Skeletal muscle satellite cell (primary cell): ENCODE data around the gene PAGE4.

Source experiments
- H3K27me3 ChIP-seq: 2 replicates; pipeline ENCODE4 v1.7.0; 2013; ENCODE audit warnings: low read length; ENCODE audit not compliant: control insufficient read depth, insufficient read depth
- H3K36me3 ChIP-seq: 2 replicates; pipeline ENCODE4 v1.7.0; 2013; ENCODE audit warnings: mild to moderate bottlenecking, control low read depth, low read length; ENCODE audit not compliant: insufficient read depth
- H3K4me1 ChIP-seq: 2 replicates; pipeline ENCODE4 v1.7.0; 2013; ENCODE audit warnings: low read length; ENCODE audit not compliant: control insufficient read depth, insufficient read depth
- H3K4me2 ChIP-seq: 2 replicates; pipeline ENCODE4 v1.7.0; 2013; ENCODE audit warnings: mild to moderate bottlenecking, low read length
- H3K4me3 ChIP-seq: 2 replicates; pipeline ENCODE4 v1.7.0; 2013; ENCODE audit warnings: low read length
- H3K9ac ChIP-seq: 2 replicates; pipeline ENCODE4 v1.7.0; 2013; ENCODE audit warnings: mild to moderate bottlenecking, low read depth, low read length, moderate library complexity
- H3K9me3 ChIP-seq: replicated peaks from 2 replicates; pipeline ENCODE4 v1.7.0; 2013; ENCODE audit warnings: mild to moderate bottlenecking, control low read depth, low read length

Gene PAGE4

DNA sequence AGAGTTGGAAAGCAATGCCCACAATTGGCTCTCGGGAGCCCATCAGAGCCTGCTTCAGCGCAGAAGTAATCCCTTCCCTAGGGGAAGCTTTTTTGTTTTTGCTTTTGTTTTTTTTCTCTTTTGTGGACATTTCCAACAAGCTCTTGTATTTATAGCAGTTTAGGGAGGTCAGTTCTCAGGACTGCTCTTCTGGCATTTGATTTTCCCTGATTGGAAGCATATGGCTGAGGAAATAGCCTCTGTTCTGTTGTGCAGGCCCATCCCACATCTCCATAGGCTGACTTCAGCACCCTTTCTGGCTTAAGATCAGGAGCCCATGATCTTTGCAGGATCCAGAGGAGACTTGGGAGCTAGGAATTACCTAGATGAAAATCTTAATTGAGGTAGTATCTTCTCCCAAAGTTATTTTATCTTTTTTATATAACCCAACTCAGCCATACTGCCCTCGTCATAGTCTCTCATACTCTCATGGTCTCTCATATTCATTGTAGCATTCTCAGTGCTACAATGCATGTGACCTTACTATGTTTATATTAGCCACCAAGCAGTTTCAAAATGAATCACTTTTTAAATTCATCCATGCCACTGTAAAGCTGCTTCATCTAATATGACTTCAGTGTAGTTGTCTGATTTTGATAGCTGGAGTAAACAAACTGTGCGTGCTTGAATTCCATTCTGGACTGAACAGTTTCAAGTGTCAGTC is 16.7 kb downstream of the PAGE4 start:
- H3K4me2 ChIP-seq = no peak overlapping the region
- H3K36me3 ChIP-seq = no peaks in the 10 kb centered on the region
- no peaks in the 10 kb centered on the region for H3K4me1 ChIP-seq
- H3K27me3 ChIP-seq = peaks cover 5% of the 10 kb centered on the region
- no peak overlapping the region for H3K4me3 ChIP-seq
- peaks cover 5% of the 10 kb centered on the region for H3K9me3 ChIP-seq
- no peak overlapping the region for H3K9ac ChIP-seq

DNA sequence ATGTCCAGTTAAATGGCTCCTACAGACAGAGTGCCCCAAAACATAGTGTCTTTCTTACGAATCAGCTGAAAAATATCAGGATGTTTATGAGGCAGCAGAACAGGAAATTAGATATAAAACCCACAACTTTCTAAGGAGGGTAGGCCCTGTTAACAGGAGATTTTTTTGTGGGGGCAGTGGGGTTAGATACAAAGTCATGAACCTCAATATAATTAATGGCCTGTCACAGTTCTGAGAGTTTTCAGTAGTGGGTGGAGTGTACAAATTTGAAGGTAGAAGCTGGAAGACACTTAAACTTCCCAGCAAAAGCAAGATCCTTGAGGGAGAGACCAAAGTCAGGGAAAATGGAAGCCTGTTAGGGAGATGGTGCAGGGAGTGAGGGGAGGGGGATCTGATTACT is 17.4 kb downstream of the PAGE4 start:
- Histone ChIP-seq H3K36me3 (no peaks in the 10 kb centered on the region), H3K9ac (no peak overlapping the region), H3K4me2 (no peak overlapping the region), H3K4me3 (no peak overlapping the region), H3K27me3 (peaks cover 6% of the 10 kb centered on the region), H3K4me1 (no peaks in the 10 kb centered on the region), H3K9me3 (peaks cover 5% of the 10 kb centered on the region)

DNA sequence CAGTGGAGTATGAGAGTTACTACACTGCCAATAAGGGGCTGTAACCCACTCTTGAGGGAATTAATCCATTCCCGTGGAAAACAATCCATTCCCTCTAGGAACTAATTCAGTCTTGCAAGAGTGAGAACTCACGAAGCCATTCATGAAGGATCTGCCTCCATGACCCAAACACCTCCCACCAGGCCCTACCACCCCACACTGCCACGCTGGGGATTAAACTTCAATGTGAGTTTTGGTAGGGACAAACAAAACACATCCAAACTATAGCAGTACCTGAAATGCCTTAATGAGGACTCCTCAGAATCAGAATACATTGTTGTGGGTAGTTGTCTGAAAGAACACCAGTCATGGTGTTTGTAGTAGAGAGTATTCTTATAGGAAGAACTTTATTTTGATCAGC is 19.2 kb downstream of the PAGE4 start:
- Histone ChIP-seq H3K4me2 (no peak overlapping the region), H3K9me3 (peaks cover 5% of the 10 kb centered on the region), H3K36me3 (no peaks in the 10 kb centered on the region), H3K4me3 (no peak overlapping the region), H3K27me3 (peaks cover 15% of the 10 kb centered on the region), H3K9ac (no peak overlapping the region), H3K4me1 (no peaks in the 10 kb centered on the region)

DNA sequence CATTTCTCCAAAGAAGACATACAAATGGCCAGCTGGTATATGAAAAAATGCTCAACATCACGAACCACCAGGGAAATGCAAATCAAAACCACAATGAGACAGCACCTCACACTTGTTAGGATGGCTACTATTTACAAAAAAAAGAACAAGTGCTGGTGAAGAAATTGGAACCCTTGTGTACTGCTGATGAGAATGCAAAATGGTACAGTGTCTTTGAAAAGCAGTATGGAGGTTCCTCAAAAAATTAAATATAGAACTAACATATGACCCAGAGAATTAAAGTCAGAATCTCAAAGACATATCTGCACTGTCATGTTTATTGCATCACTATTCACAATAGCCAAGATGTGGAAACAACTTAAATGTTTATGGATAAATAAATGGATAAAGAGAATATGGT is 20.9 kb downstream of the PAGE4 start:
- H3K4me1 ChIP-seq = no peaks in the 10 kb centered on the region
- peaks cover 5% of the 10 kb centered on the region for H3K9me3 ChIP-seq
- no peak overlapping the region for H3K4me3 ChIP-seq
- peaks cover 16% of the 10 kb centered on the region for H3K27me3 ChIP-seq
- H3K9ac ChIP-seq = no peak overlapping the region
- no peaks in the 10 kb centered on the region for H3K36me3 ChIP-seq
- no peak overlapping the region for H3K4me2 ChIP-seq

DNA sequence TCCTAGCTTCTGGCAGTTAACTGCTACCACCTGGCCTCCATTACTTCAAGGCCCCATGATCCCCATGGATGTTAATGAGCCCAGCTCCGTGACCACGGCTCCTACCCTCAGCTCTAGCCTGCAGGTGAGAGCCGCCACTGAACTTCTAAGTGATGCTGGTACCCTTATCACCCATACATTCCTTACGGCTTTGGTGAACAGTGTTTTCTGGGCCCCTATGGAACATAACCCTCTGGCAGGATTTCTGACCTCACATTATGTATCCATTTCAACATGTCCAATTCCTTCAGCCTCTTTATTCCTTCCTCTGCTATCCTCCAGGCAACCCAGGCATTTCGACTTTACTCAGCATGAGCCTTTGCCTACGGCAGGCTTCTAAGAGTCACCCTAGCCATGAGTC is 24.6 kb downstream of the PAGE4 start:
- Histone ChIP-seq H3K4me3 (no peak overlapping the region), H3K27me3 (peaks cover 14% of the 10 kb centered on the region), H3K4me2 (no peak overlapping the region), H3K36me3 (no peaks in the 10 kb centered on the region), H3K9ac (no peak overlapping the region), H3K4me1 (no peaks in the 10 kb centered on the region), H3K9me3 (peaks cover 4% of the 10 kb centered on the region)

DNA sequence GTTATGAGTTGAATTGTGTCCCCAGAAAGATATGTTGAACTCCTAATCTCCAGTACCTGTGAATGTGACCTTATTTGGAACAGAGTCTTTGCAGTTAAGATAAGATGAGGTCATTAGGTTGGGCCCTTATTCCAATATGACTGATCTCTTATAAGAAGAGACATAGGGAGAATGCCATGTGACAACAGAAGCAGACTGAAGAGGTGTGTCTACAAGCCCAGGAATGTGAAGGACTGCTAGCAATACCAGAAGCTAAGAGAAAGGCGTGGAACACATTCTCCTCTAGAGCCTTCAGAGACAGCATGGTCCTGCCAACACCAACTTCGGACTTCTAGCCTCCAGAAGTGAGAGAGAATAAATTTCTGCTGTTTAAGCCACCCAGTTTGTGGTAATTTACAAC is 27.7 kb downstream of the PAGE4 start:
- H3K36me3 ChIP-seq = no peaks in the 10 kb centered on the region
- H3K4me1 ChIP-seq = no peaks in the 10 kb centered on the region
- H3K9me3 ChIP-seq = no peaks in the 10 kb centered on the region

DNA sequence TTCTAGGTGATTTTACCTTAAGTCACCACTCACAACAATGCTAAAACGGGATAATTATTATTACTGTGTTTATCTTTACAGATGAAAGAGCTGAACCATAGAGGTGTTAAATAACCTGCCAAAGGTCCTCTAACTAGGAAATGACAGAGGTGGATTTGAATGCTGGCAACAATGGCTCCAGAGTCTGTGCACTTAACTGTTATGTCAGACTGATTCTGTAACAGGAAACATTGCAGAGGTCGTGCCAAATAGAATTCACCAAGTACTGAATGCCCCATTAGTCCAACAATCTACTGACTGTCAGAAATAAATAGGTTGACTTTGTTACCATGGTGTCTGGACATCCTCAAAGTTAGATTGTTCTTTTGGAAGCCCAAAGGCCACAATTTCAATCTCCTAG is 29.2 kb downstream of the PAGE4 start:
- Histone ChIP-seq H3K4me2 (no peak overlapping the region), H3K9ac (no peak overlapping the region), H3K4me1 (no peaks in the 10 kb centered on the region), H3K36me3 (no peaks in the 10 kb centered on the region), H3K9me3 (no peaks in the 10 kb centered on the region), H3K4me3 (no peak overlapping the region), H3K27me3 (peaks cover 6% of the 10 kb centered on the region)

More for the DNA sequence above, 27.7 kb downstream of the PAGE4 start:
- no peak overlapping the region for H3K4me2 ChIP-seq
- peaks cover 12% of the 10 kb centered on the region for H3K27me3 ChIP-seq
- H3K9ac ChIP-seq = no peak overlapping the region
- H3K4me3 ChIP-seq = no peak overlapping the region

DNA sequence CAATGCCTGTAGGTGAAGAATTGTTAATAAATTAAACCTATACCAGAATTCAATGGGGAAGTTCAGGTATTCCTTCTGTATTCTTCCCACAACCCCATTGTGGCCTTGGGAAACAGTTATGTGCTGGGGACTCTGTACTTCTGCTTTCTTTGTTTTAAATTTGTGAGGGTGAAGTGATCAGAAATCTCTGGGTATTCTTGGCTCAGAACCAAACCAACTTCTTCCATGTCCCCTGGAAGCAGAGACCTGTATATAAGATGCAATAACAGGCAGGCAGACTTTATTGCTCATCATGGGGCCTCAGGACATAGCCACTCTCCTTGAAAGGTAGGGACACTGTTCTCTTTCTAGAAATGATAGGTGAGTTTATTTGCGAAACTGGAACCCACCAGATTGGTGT is 30.4 kb downstream of the PAGE4 start:
- Histone ChIP-seq H3K36me3 (no peaks in the 10 kb centered on the region), H3K4me2 (no peak overlapping the region), H3K4me3 (no peak overlapping the region), H3K27me3 (peaks cover 8% of the 10 kb centered on the region), H3K4me1 (no peaks in the 10 kb centered on the region), H3K9ac (no peak overlapping the region), H3K9me3 (no peaks in the 10 kb centered on the region)

DNA sequence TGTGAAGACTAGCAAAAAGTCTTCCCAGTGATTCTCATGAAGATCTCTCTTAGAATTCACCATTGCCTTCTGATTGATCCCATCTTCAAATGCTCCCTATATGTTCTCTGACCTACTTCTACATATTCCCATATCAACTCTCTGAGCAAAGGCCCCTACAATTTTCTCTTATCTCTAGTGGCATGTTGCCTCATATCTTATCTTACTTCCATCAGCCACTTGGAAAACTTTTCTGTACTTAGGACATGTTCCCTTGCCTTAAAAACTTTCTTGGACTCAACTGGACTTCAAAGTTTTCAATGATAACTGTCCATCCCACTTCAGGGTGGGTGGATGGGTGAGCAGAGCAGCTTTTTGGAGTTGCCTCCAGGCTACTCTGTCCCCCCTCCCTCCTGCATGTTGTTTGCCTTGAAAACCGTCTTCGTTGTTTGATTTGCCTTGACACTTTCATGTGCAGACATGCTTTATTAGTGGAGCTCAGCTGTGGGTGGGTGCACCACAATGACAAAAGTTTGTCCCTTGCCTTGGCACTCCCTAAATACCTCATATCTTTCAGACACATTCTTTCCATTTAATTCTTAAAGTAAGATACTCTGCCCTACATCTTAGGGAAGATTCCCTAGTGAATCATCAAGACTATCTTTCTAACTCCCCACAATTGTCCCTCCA is 31.9 kb downstream of the PAGE4 start:
- Histone ChIP-seq H3K9ac (no peak overlapping the region), H3K36me3 (no peaks in the 10 kb centered on the region), H3K4me2 (no peak overlapping the region), H3K4me1 (no peaks in the 10 kb centered on the region), H3K9me3 (no peaks in the 10 kb centered on the region), H3K27me3 (peaks cover 5% of the 10 kb centered on the region), H3K4me3 (no peak overlapping the region)

DNA sequence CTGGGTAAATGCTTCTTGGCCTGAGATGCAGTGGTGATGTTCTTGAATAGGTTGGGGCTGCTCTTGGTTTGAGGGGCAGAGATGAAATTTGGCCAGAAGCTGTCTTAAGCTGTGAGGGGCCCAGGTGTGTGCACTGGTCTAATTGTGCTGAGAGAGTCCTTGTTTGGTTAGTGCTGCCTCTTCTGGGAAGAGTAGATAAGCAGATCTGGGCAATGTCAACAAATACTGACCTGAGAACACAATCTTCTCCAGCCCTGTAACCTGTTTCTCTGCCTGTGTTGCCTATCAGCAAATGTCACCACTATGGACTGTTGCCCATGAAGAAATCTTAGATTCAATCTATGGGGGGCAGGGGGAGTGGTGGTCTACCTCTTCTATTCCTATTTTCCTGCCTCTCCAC is 33.0 kb downstream of the PAGE4 start:
- no peaks in the 10 kb centered on the region for H3K4me1 ChIP-seq
- no peaks in the 10 kb centered on the region for H3K36me3 ChIP-seq
- no peak overlapping the region for H3K9ac ChIP-seq
- H3K4me3 ChIP-seq = no peak overlapping the region
- H3K4me2 ChIP-seq = no peak overlapping the region
- H3K9me3 ChIP-seq = no peaks in the 10 kb centered on the region
- H3K27me3 ChIP-seq = peaks cover 5% of the 10 kb centered on the region

DNA sequence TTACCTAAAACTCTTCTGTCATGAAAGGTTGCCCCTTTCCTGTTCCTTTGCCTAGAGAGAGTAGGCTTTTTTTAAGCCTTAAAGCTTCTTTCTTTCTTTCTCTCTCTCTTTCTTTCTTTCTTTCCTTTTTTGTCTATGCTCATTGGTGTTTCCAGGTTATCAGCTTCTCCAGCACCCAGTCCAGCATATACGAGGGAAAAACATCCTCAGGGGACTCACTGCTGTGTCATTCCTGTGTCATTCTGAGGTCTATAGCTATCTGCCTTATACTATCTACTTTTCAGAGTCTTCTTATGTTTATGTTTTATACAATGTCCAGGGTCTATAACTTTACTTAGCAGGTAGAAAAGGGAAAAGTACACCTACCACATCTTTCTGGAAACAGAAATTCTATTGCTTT is 39.6 kb downstream of the PAGE4 start:
- Histone ChIP-seq H3K4me2 (no peak overlapping the region), H3K9ac (no peak overlapping the region), H3K4me1 (no peaks in the 10 kb centered on the region), H3K9me3 (no peaks in the 10 kb centered on the region), H3K36me3 (no peaks in the 10 kb centered on the region), H3K4me3 (no peak overlapping the region), H3K27me3 (peaks cover 19% of the 10 kb centered on the region)

DNA sequence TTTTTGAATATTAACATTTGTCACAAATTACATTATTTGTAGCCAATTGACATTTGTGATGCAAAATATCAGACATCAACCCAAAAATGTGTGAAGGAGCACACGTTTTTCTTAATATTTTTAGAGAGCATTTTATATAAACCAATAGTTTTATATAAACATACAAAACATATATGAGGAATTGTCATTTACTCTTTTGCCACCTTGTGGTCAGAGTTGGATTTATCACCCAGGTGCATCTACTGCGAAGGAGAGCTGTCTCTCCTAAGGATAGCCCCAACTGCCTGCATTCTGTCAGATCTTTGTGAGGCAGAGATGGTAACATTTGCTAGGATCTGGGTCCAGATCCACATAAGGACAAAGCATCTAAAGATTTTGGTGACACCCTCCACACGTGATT is 47.6 kb downstream of the PAGE4 start:
- Histone ChIP-seq H3K9ac (no peak overlapping the region), H3K9me3 (no peaks in the 10 kb centered on the region), H3K4me3 (no peak overlapping the region)

More for the DNA sequence above, 47.6 kb downstream of the PAGE4 start:
- Histone ChIP-seq H3K27me3 (peaks cover 2% of the 10 kb centered on the region), H3K36me3 (no peaks in the 10 kb centered on the region), H3K4me1 (peaks cover 6% of the 10 kb centered on the region), H3K4me2 (no peak overlapping the region)
